OCI-LY7 (cell line): ENCODE data around the gene COL8A2. TPM values are rescaled to one million over a fixed set of nuclear protein-coding genes. Genes with fewer than 3 reads are reported as not detected.

Source experiments
- BruUV-seq: library from RNA; stranded (reverse); fragments of 400-500 nt; replicated peaks from 2 replicates; lab custom pipeline; 2021; lab: Mats Ljungman, UMichigan
- CTCF ChIA-PET: fragments of 300-600 bp; sonication (Branson Sonifier 250); formaldehyde crosslinking; loops from one replicate; lab custom pipeline; 2022; ENCODE audit warnings: antibody characterized with exemption; ENCODE audit not compliant: unreplicated experiment; lab: Charles Lee
- POLR2A ChIA-PET: fragments of 300-600 bp; sonication (Branson Sonifier 250); formaldehyde crosslinking; loops from one replicate; lab custom pipeline; 2022; ENCODE audit warnings: antibody characterized with exemption; lab: Charles Lee
- DNase-seq: peaks from one replicate; pipeline ENCODE4 v3.0.0-alpha.2; 2015; ENCODE audit warnings: low spot score
- H2AFZ ChIP-seq: fragments of 200-600 bp; sonication (generic), shearing (Covaris generic); 2 replicates; pipeline ENCODE4 v1.6.1; 2014; ENCODE audit warnings: mild to moderate bottlenecking, antibody characterized with exemption, low read length, moderate library complexity
- H3K27ac ChIP-seq: fragments of 200-600 bp; sonication (generic); 2 replicates; pipeline ENCODE4 v1.5.1; 2014; ENCODE audit warnings: mixed run types, low read depth, mild to moderate bottlenecking, moderate library complexity, low read length, inconsistent platforms; ENCODE audit not compliant: poor library complexity, severe bottlenecking
- H3K36me3 ChIP-seq: fragments of 200-600 bp; sonication (generic); 2 replicates; pipeline ENCODE4 v1.6.1; 2014; ENCODE audit warnings: mild to moderate bottlenecking, antibody characterized with exemption, low read length, moderate library complexity, mixed read lengths; ENCODE audit not compliant: insufficient read depth
- H3K4me1 ChIP-seq: fragments of 200-600 bp; sonication (generic); 2 replicates; pipeline ENCODE4 v1.5.1; 2014; ENCODE audit warnings: mild to moderate bottlenecking, low read length; ENCODE audit not compliant: insufficient read depth, poor library complexity, severe bottlenecking
- H3K4me2 ChIP-seq: fragments of 200-600 bp; sonication (generic); 2 replicates; pipeline ENCODE4 v1.6.1; 2014; ENCODE audit warnings: mild to moderate bottlenecking, low read length
- H3K4me3 ChIP-seq: fragments of 200-600 bp; sonication (generic); 2 replicates; pipeline ENCODE4 v1.5.1; 2014; ENCODE audit warnings: mild to moderate bottlenecking, low read depth, low read length; ENCODE audit not compliant: poor library complexity, severe bottlenecking
- H3K79me2 ChIP-seq: fragments of 200-600 bp; sonication (generic); 2 replicates; pipeline ENCODE4 v1.6.1; 2016; ENCODE audit warnings: low read depth, mild to moderate bottlenecking, low read length, moderate library complexity, mixed read lengths; ENCODE audit not compliant: insufficient read depth
- H3K9me2 ChIP-seq: fragments of 200-600 bp; sonication (generic); 2 replicates; pipeline ENCODE4 v1.6.1; 2016; ENCODE audit warnings: mild to moderate bottlenecking, low read length, mixed read lengths; ENCODE audit not compliant: insufficient read depth
- H3K9me3 ChIP-seq: fragments of 200-600 bp; sonication (generic); 2 replicates; pipeline ENCODE4 v1.6.1; 2014; ENCODE audit warnings: mild to moderate bottlenecking, mixed run types, low read length, mixed read lengths
- H4K20me1 ChIP-seq: fragments of 200-600 bp; sonication (generic); 2 replicates; pipeline ENCODE4 v1.6.1; 2014; ENCODE audit warnings: mild to moderate bottlenecking, antibody characterized with exemption, low read length, moderate library complexity, mixed read lengths; ENCODE audit not compliant: insufficient read depth
- CTCF ChIP-seq: fragments of 200-600 bp; sonication (generic); conservative IDR thresholded peaks from 2 replicates; pipeline ENCODE4 v1.5.1; 2014; ENCODE audit warnings: mild to moderate bottlenecking, antibody characterized with exemption, low read length, moderate library complexity, mixed read lengths
- EZH2phosphoT487 ChIP-seq: fragments of 200-600 bp; sonication (generic); IDR thresholded peaks from 2 replicates; pipeline ENCODE4 v1.6.1; 2018; ENCODE audit warnings: low read depth, borderline replicate concordance, mild to moderate bottlenecking, mixed run types, antibody characterized with exemption, low read length, moderate library complexity, mixed read lengths
- intact Hi-C: fragments of 100-400 bp; cut with micrococcal nuclease; formaldehyde crosslinking; loops from one replicate; pipeline ENCODE4 v1.10.0; 2022; ENCODE audit not compliant: unreplicated experiment
- total RNA-seq, 2 experiments: library from RNA; depleted of rRNA in 1 of 2; stranded (reverse); fragments of >200 nt in 1 of 2; shearing (Covaris generic) in 1 of 2; gene quantifications; 2 replicates each; pipeline ENCODE4 v1.2.3, GENCODE V29; 2014 to 2022

Gene COL8A2
- total RNA-seq, 2 experiments from 2014 or later, result not detected

DNA sequence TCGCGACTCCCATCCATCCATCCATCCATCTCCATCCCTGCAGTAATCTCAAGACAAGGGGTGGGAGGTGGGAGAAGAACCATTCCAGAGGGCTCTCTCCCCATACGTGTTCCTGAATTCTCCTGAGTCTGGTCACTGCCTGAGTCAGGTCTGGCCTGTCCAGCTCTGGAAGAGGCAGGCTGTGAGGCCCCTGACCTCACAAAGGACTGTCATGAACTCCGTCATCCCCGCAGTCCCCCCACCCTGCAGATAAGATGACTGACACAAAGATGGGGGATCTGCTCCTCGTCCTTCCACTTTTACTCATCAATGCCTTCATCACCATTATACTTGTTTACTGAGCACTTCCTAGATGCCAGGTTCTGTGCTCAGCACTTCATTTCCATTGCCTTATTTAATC lies 29.3 kb upstream of the COL8A2 start:
- no TSS peak for BruUV-seq
- Histone ChIP-seq H3K27ac (no peak overlapping the region), H3K4me1 (peaks cover 70% of the 10 kb centered on the region), H3K9me2 (no peaks in the 10 kb centered on the region), H2AFZ (no peak overlapping the region), H3K79me2 (peaks cover 33% of the 10 kb centered on the region), H3K4me2 (peak overlapping the region; percentile 87), H3K4me3 (no peak overlapping the region), H3K9me3 (no peaks in the 10 kb centered on the region), H3K36me3 (peaks cover 2% of the 10 kb centered on the region; the same call in 1 of the 2 replicates), H4K20me1 (peaks cover 12% of the 10 kb centered on the region; the same call in 1 of the 2 replicates)
- ChIA-PET CTCF (no interaction called here), POLR2A (interaction anchor here (0.6 to 1.4 kb wide), 2 partner anchors 140 to 158 kb away, joined by 3 read pairs; no protein-coding TSS in a partner anchor)
- DNase-seq, result no peak
- TF ChIP-seq CTCF, result no peak
- TF ChIP-seq EZH2phosphoT487, result no peak
- intact Hi-C loops, result no loop called here

DNA sequence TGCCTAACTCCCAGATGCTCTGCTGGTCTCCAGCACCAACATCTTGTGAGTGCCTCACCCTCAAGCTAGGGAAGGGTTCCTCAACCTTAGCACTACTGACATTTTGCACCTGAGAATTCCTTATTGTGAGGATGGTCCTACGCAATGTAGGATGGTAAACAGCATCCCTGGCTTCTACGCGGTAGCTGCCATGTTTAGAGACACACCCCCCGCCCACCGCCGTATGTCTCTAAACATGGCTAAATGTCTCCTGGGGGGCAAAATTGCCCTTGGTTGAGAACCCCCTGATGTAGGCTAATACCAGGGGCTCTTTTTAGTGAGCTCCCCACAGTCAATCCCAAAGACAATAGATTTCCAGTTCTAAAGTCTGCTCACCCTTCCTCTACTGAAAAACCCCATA lies 28.5 kb upstream of the COL8A2 start:
- ChIA-PET CTCF (no interaction called here), POLR2A (interaction anchor here (0.5 kb wide), 1 partner anchor 341 kb away, joined by 3 read pairs; no protein-coding TSS in a partner anchor)
- peaks cover 10% of the 10 kb centered on the region; the same call in 1 of the 2 replicates for H4K20me1 ChIP-seq
- no peak overlapping the region for H3K27ac ChIP-seq
- H3K4me2 ChIP-seq, result no peak overlapping the region; the same call in 1 of the 2 replicates
- H3K4me3 ChIP-seq, result no peak overlapping the region
- H3K4me1 ChIP-seq, result peaks cover 67% of the 10 kb centered on the region
- no peak for DNase-seq
- no peaks in the 10 kb centered on the region for H3K36me3 ChIP-seq
- intact Hi-C loops, result no loop called here
- TF ChIP-seq CTCF, result no peak
- no peak for TF ChIP-seq EZH2phosphoT487
- H3K9me3 ChIP-seq, result no peaks in the 10 kb centered on the region
- peaks cover 30% of the 10 kb centered on the region for H3K79me2 ChIP-seq
- H2AFZ ChIP-seq, result no peak overlapping the region
- H3K9me2 ChIP-seq, result no peaks in the 10 kb centered on the region
- BruUV-seq, result no TSS peak

DNA sequence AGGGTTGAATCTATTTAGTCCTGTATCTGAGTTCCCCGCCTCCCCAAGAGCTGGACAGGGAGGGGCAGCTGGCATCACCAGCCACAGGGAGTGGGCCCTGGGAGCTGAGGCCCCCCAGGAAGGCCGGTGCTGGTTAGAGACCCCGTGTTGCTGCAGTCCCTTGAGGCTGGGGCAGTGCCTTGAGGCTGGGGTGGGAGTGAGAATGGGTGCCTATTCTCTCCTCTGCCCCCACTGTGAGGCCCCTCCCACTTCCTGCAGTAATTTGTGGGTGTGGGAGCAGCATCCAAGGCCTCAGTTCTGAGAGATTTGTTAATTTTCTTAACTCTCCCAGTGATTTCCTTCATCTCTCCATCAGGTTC lies 26.8 kb upstream of the COL8A2 start:
- TF ChIP-seq CTCF, result no peak
- no peak for TF ChIP-seq EZH2phosphoT487
- DNase-seq, result peak; percentile 61
- no TSS peak for BruUV-seq
- POLR2A ChIA-PET, result interaction anchor here (0.5 to 0.6 kb wide), 2 partner anchors 38 to 670 kb away, joined by 3 read pairs; no protein-coding TSS in a partner anchor
- H4K20me1 ChIP-seq, result no peaks in the 10 kb centered on the region
- H3K4me1 ChIP-seq, result peaks cover 64% of the 10 kb centered on the region
- H3K4me2 ChIP-seq, result peak overlapping the region; percentile 93
- H3K36me3 ChIP-seq, result peaks cover 11% of the 10 kb centered on the region
- H2AFZ ChIP-seq, result peak overlapping the region; percentile 70
- intact Hi-C loops, result no loop called here
- peaks cover 30% of the 10 kb centered on the region; the same call in 1 of the 2 replicates for H3K79me2 ChIP-seq
- CTCF ChIA-PET, result interaction anchor here (0.9 kb wide), 1 partner anchor 37 kb away, joined by 3 read pairs; no protein-coding TSS in a partner anchor
- peak overlapping the region; percentile 43 for H3K4me3 ChIP-seq
- H3K27ac ChIP-seq, result peak overlapping the region; percentile 44
- H3K9me3 ChIP-seq, result peaks cover 11% of the 10 kb centered on the region; the same call in 1 of the 2 replicates
- no peaks in the 10 kb centered on the region for H3K9me2 ChIP-seq
